Thyroid gland (tissue), 4 donors: ENCODE data around the gene BCAT1.

ENCODE experiments used
- CTCF ChIP-seq, 6 experiments: fragments of 200-600 bp in 3 of 6; fragments of 450-650 bp in 3 of 6; sonication (generic) in 3 of 6; IDR thresholded peaks; one replicate each; pipeline ENCODE4 v1.5.1; 2016 to 2019; ENCODE audit warnings: antibody characterized with exemption in 6 of 6, mild to moderate bottlenecking in 2 of 6, inconsistent platforms in 1 of 6, moderate library complexity in 1 of 6
- POLR2A ChIP-seq, 2 donors: fragments of 450-650 bp; IDR thresholded peaks; one replicate each; pipeline ENCODE4 v1.6.1; 2017; ENCODE audit warnings: antibody characterized with exemption in 2 of 2, mild to moderate bottlenecking in 2 of 2, moderate library complexity in 1 of 2

DNA sequence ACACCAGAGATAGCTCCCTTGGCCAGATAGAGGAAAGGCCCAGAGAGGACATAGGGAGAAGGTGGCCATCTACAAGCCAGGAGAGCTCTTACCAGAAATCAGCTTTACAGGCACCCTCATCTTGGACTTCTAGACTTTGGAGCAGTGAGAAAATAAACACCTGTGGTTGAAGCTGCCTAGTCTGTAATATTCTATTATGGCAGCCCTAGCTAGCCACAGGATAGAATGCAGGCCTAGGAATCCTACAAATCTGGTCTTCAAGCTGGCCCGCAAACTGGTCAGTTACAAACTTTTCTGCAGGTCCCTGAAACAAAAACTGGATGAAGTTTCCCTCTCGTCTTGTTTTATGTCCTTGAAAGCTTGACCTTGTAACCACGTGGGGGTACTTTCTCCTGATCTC is 92.4 kb downstream of the BCAT1 start:
- TF ChIP-seq CTCF (IDR thresholded peaks at IDR 0.05) (no peak), POLR2A (IDR thresholded peaks at IDR 0.05) (no peak)
